MM.1S (cell line): ENCODE data around the gene ZNF446.

Experiments used
- EZH2phosphoT487 ChIP-seq: fragments of 300-600 bp; sonication (generic); IDR thresholded peaks from 2 replicates; pipeline ENCODE4 v1.6.1; 2018; ENCODE audit warnings: antibody characterized with exemption, low read length
- TF ChIP-seq, protein P1 (sequence below): fragments of 300-600 bp; sonication (generic); IDR thresholded peaks from 2 replicates; pipeline ENCODE4 v1.5.1; 2016; ENCODE audit warnings: antibody characterized with exemption, low read length, mixed read lengths

DNA sequence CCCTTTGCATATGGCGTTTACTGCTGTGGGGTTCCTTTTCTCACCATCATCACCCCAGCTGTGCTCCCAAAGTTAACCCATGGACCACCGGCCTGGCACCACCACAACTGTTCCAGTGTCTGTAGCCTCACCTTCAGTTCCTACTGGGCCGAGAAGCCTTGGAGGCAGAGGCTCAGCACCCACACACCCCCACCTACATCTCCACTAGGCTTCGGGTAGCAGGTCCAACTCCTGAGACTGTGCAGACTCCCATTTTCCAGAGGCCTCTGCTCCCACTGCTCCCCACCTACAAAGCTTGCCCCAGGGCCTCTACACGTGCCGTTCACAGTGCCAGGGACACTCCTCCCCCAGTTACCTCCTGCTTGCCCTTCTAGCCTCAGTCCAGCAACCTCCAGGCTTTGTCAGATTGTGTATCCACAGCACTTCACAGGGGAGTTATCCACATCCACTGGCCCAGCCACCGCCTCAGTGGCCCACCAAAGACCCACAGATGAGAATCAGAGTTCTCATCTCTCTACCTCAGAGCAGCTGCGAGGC, 21.6 kb downstream of the ZNF446 start:
- TF ChIP-seq, protein P1, sequence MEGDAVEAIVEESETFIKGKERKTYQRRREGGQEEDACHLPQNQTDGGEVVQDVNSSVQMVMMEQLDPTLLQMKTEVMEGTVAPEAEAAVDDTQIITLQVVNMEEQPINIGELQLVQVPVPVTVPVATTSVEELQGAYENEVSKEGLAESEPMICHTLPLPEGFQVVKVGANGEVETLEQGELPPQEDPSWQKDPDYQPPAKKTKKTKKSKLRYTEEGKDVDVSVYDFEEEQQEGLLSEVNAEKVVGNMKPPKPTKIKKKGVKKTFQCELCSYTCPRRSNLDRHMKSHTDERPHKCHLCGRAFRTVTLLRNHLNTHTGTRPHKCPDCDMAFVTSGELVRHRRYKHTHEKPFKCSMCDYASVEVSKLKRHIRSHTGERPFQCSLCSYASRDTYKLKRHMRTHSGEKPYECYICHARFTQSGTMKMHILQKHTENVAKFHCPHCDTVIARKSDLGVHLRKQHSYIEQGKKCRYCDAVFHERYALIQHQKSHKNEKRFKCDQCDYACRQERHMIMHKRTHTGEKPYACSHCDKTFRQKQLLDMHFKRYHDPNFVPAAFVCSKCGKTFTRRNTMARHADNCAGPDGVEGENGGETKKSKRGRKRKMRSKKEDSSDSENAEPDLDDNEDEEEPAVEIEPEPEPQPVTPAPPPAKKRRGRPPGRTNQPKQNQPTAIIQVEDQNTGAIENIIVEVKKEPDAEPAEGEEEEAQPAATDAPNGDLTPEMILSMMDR, result no peak
- TF ChIP-seq EZH2phosphoT487, result no peak
